Kidney epithelial cell (primary cell): ENCODE results near the gene P2RY8. TPM values are rescaled to one million over a fixed set of nuclear protein-coding genes. Genes with fewer than 3 reads are reported as not detected.

ENCODE experiments used
- DNase-seq: peaks from one replicate; pipeline ENCODE4 v3.0.0-alpha.2; 2010; ENCODE audit warnings: low read depth
- H3K27me3 ChIP-seq: 2 replicates; pipeline ENCODE4 v1.6.0; 2011; ENCODE audit warnings: low read length; ENCODE audit not compliant: control insufficient read depth, insufficient read depth
- H3K36me3 ChIP-seq: 2 replicates; pipeline ENCODE4 v1.5.1; 2011; ENCODE audit warnings: low read length; ENCODE audit not compliant: control insufficient read depth, insufficient read depth
- H3K4me3 ChIP-seq: 2 replicates; pipeline ENCODE4 v1.5.1; 2011; ENCODE audit warnings: low read depth, mild to moderate bottlenecking, control low read depth, low read length
- CTCF ChIP-seq: IDR thresholded peaks from 2 replicates; pipeline ENCODE4 v1.5.1; 2011; ENCODE audit warnings: mild to moderate bottlenecking, moderate library complexity, low read length, control low read depth, inconsistent platforms; ENCODE audit not compliant: insufficient read depth, poor library complexity, severe bottlenecking
- total RNA-seq: library from RNA; depleted of rRNA; stranded (reverse); fragments of >200 nt; gene quantifications from 2 replicates; pipeline ENCODE4 v1.2.3, GENCODE V29; 2015

Gene P2RY8
- total RNA-seq, 1 donor from 2014 or later: not detected

- no peak for TF ChIP-seq CTCF
- Histone ChIP-seq H3K36me3 (no peaks in the 10 kb centered on the region), H3K4me3 (peak overlapping the region; percentile 69), H3K27me3 (peaks cover 5% of the 10 kb centered on the region)
- no peak for DNase-seq
Observed at GRCh38 chrX:1453395-1453783, 83.6 kb downstream of the P2RY8 start.

- peaks cover 5% of the 10 kb centered on the region for H3K27me3 ChIP-seq
- no peak for TF ChIP-seq CTCF
Observed at GRCh38 chrX:1452516-1453394, 84.2 kb downstream of the P2RY8 start, which contains the start of gene ASMTL. Gene ASMTL (minus strand): TSS chrX:1452909. CDS start chrX:1452840, 69 bp downstream.

GRCh38 chrX:1451661-1452515 lies 85.1 kb downstream of the P2RY8 start:
- Histone ChIP-seq H3K27me3 (peaks cover 3% of the 10 kb centered on the region), H3K36me3 (no peaks in the 10 kb centered on the region), H3K4me3 (peak overlapping the region; percentile 77)
- no peak for TF ChIP-seq CTCF
- no peak for DNase-seq

More at GRCh38 chrX:1452516-1453394, 84.2 kb downstream of the P2RY8 start, which contains the start of gene ASMTL:
- DNase-seq: peak; percentile 63
- peak within 1 kb of the TSS; percentile 77 for H3K4me3 ChIP-seq
- no peaks in the 10 kb centered on the region for H3K36me3 ChIP-seq

- H3K4me3 ChIP-seq: no peak overlapping the region
- TF ChIP-seq CTCF: no peak
- no peaks in the 10 kb centered on the region for H3K36me3 ChIP-seq
- DNase-seq: no peak
- peaks cover 2% of the 10 kb centered on the region for H3K27me3 ChIP-seq
Observed at GRCh38 chrX:1451251-1451660, 85.7 kb downstream of the P2RY8 start.

GRCh38 chrX:1450361-1451161 lies 86.4 kb downstream of the P2RY8 start:
- Histone ChIP-seq H3K36me3 (no peaks in the 10 kb centered on the region), H3K4me3 (no peak overlapping the region), H3K27me3 (peaks cover 2% of the 10 kb centered on the region)
- DNase-seq: no peak
- no peak for TF ChIP-seq CTCF
